GM12878 (cell line): Measurements from ENCODE around the gene HNRNPLL. TPM values are rescaled to one million over a fixed set of nuclear protein-coding genes. Genes with fewer than 3 reads are reported as not detected.

Experiments used
- ATAC-seq: fragments of 200-7000 bp; cut with Tn5 transposase; 3 replicates; pipeline ENCODE4 v1.9.1; 2020; ENCODE audit warnings: mild to moderate bottlenecking, moderate library complexity
- BruUV-seq: library from RNA; stranded (reverse); fragments of 400-500 nt; replicated peaks from 2 replicates; lab custom pipeline; 2021; lab: Mats Ljungman, UMichigan
- CTCF ChIA-PET: fragments of 300-600 bp; sonication (Branson Sonifier 250); formaldehyde crosslinking; extraction: SDS; loops from one replicate; lab custom pipeline; 2021; ENCODE audit warnings: inconsistent platforms; lab: Yijun Ruan, JAX
- POLR2A ChIA-PET: fragments of 350-600 bp; formaldehyde crosslinking; extraction: SDS; loops from one replicate; lab custom pipeline; 2021; ENCODE audit warnings: inconsistent platforms; lab: Charles Lee
- RAD21 ChIA-PET: fragments of 300-600 bp; sonication (Branson Sonifier 250); formaldehyde crosslinking; loops from one replicate; lab custom pipeline; 2023; ENCODE audit warnings: antibody characterized with exemption; ENCODE audit not compliant: unreplicated experiment; lab: Charles Lee
- SMC1A ChIA-PET: fragments of 300-600 bp; sonication (Branson Sonifier 250); formaldehyde crosslinking; loops from one replicate; lab custom pipeline; 2023; ENCODE audit not compliant: unreplicated experiment, uncharacterized antibody; lab: Charles Lee
- DNase-seq: peaks from one replicate; pipeline ENCODE4 v3.0.0-alpha.2; 2011; ENCODE audit warnings: low read depth, low spot score
- FAIRE-seq: peaks from 3 replicates; lab custom pipeline; 2011; peaks lifted over from hg19 to GRCh38; lab: Jason Lieb, UNC
- H2AFZ ChIP-seq: 2 replicates; pipeline ENCODE4 v1.6.0; 2011; ENCODE audit warnings: low read depth, low read length, control low read depth; ENCODE audit not compliant: control insufficient read depth
- H3K27ac ChIP-seq: 2 replicates; pipeline ENCODE4 v1.5.1; 2011; ENCODE audit warnings: control low read depth; ENCODE audit not compliant: control insufficient read depth, insufficient read depth
- H3K27me3 ChIP-seq, 2 experiments: replicated peaks in 1 of 2; 2 replicates each; pipeline versions ENCODE4 v1.6.0 to v1.6.1; 2011; ENCODE audit warnings: low read length in 1 of 2; ENCODE audit not compliant: control insufficient read depth in 2 of 2, insufficient read depth in 2 of 2
- H3K36me3 ChIP-seq, 2 experiments: 2 replicates each; pipeline ENCODE4 v1.5.1; 2011; ENCODE audit warnings: low read length in 1 of 2; ENCODE audit not compliant: control insufficient read depth in 2 of 2, insufficient read depth in 2 of 2
- H3K4me1 ChIP-seq: 2 replicates; pipeline ENCODE4 v1.6.1; 2011; ENCODE audit warnings: mild to moderate bottlenecking, low read length, moderate library complexity, mixed read lengths; ENCODE audit not compliant: control insufficient read depth, insufficient read depth
- H3K4me2 ChIP-seq: 2 replicates; pipeline ENCODE4 v1.6.0; 2011; ENCODE audit warnings: control low read depth; ENCODE audit not compliant: control insufficient read depth, insufficient read depth
- H3K4me3 ChIP-seq: fragments of 200-600 bp; sonication (generic); 2 replicates; pipeline ENCODE4 v1.5.1; 2016
- H3K79me2 ChIP-seq: 2 replicates; pipeline ENCODE4 v1.6.0; 2011; ENCODE audit warnings: low read length; ENCODE audit not compliant: control insufficient read depth, insufficient read depth
- H3K9ac ChIP-seq: 2 replicates; pipeline ENCODE4 v1.8.0; 2011; ENCODE audit warnings: low read length, control low read depth, mixed read lengths; ENCODE audit not compliant: control insufficient read depth, insufficient read depth
- H3K9me3 ChIP-seq: replicated peaks from 3 replicates; pipeline ENCODE4 v1.5.1; 2011; ENCODE audit warnings: mild to moderate bottlenecking, low read length; ENCODE audit not compliant: control insufficient read depth, insufficient read depth
- H4K20me1 ChIP-seq: 2 replicates; pipeline ENCODE4 v1.6.0; 2011; ENCODE audit not compliant: control insufficient read depth, insufficient read depth
- BMI1 ChIP-seq: fragments of 450-650 bp; IDR thresholded peaks from 2 replicates; pipeline ENCODE4 v1.6.1; 2016; ENCODE audit warnings: mild to moderate bottlenecking, moderate library complexity, borderline replicate concordance
- CBX3 ChIP-seq: fragments of 200-600 bp; sonication (generic); IDR thresholded peaks from 2 replicates; pipeline ENCODE4 v1.6.1; 2016; ENCODE audit warnings: low read depth, borderline replicate concordance
- CBX5 ChIP-seq: sonication (generic); IDR thresholded peaks from 2 replicates; pipeline ENCODE4 v1.6.1; 2016; ENCODE audit warnings: low read depth, moderate library complexity, mild to moderate bottlenecking, inconsistent platforms
- CREM ChIP-seq: IDR thresholded peaks from 2 replicates; pipeline ENCODE4 v1.6.1; 2014; ENCODE audit warnings: antibody characterized with exemption, low read depth
- KDM1A ChIP-seq: fragments of 200-600 bp; sonication (generic); IDR thresholded peaks from 2 replicates; pipeline ENCODE4 v1.6.1; 2016; ENCODE audit warnings: borderline replicate concordance
- SMAD5 ChIP-seq: IDR thresholded peaks from 2 replicates; pipeline ENCODE4 v1.6.1; 2016; ENCODE audit warnings: antibody characterized with exemption, low read depth
- SUZ12 ChIP-seq: fragments of 200-600 bp; sonication (generic); IDR thresholded peaks from one replicate; pipeline ENCODE4 v1.6.1; 2018; ENCODE audit warnings: antibody characterized with exemption, mild to moderate bottlenecking; ENCODE audit not compliant: unreplicated experiment
- YY1 ChIP-seq: IDR thresholded peaks from 2 replicates; pipeline ENCODE4 v1.6.1; 2011; ENCODE audit warnings: low read depth, mild to moderate bottlenecking, low read length
- whole genome bisulfite sequencing: methylation state at CpG from one replicate; pipeline ENCODE4 v1.1.6; 2016; ENCODE audit warnings: low lambda C conversion rate; ENCODE audit not compliant: insufficient replicate concordance, insufficient coverage; ENCODE audit errors: missing lambda C conversion rate; 5-methylcytosine and 5-hydroxymethylcytosine counted together
- in situ Hi-C: fragments of 300-500 bp; cut with MboI; formaldehyde crosslinking; loops from 9 replicates; pipeline ENCODE4 v1.14.3; 2018; ENCODE audit warnings: mixed read lengths
- intact Hi-C: fragments of 100-400 bp; cut with micrococcal nuclease; formaldehyde crosslinking; loops from one replicate; pipeline ENCODE4 v1.14.2; 2022; ENCODE audit not compliant: unreplicated experiment
- polyA plus RNA-seq, 11 experiments: library from polyadenylated mRNA; depleted of rRNA in 4 of 11; unstranded in 6 of 11; stranded (reverse) in 5 of 11; fragments of >200 nt; fragmentation: Nextera tagmentation in 4 of 11; fragmentation: Illumina TruSeq in 1 of 11; extraction: Ambion mirVana in 4 of 11; extraction: Trizol in 1 of 11; gene quantifications; 1 replicate in 1 of 11; 2 replicates in 10 of 11; pipeline versions ENCODE4 v1.2.1 to v1.2.3, GENCODE V29; 2011 to 2016; ENCODE audit warnings: inconsistent platforms in 2 of 11, missing spikeins in 2 of 11, low read depth in 1 of 11
- total RNA-seq, 4 experiments: library from RNA; depleted of rRNA in 3 of 4; stranded (reverse); fragments of >200 nt in 3 of 4; fragmentation: Illumina TruSeq in 1 of 4; extraction: Trizol in 1 of 4; gene quantifications; 2 replicates each; pipeline versions ENCODE4 v1.2.1 to v1.2.3, GENCODE V29; 2013 to 2021
- TF ChIP-seq, protein P1 (sequence below): fragments of 450-650 bp; IDR thresholded peaks from 2 replicates; pipeline ENCODE4 v1.6.1; 2014; ENCODE audit warnings: mild to moderate bottlenecking
- TF ChIP-seq, protein P2 (sequence below): IDR thresholded peaks from 2 replicates; pipeline ENCODE4 v1.6.1; 2011; ENCODE audit warnings: low read depth, mild to moderate bottlenecking, low read length, moderate library complexity, borderline replicate concordance; ENCODE audit errors: extremely low read depth
- TF ChIP-seq, protein P3 (sequence below): fragments of 450-650 bp; IDR thresholded peaks from 2 replicates; pipeline ENCODE4 v1.6.1; 2018; ENCODE audit warnings: mild to moderate bottlenecking, low read depth, moderate library complexity; ENCODE audit not compliant: partially characterized antibody
- TF ChIP-seq, protein P4 (sequence below): fragments of 150-350 bp; IDR thresholded peaks from 2 replicates; pipeline ENCODE4 v1.6.1; 2014; ENCODE audit warnings: mild to moderate bottlenecking, low read depth, low read length
- TF ChIP-seq, protein P5 (sequence below): fragments of 450-650 bp; conservative IDR thresholded peaks from 2 replicates; pipeline ENCODE4 v1.6.1; 2017; ENCODE audit warnings: mild to moderate bottlenecking, moderate library complexity
- TF ChIP-seq, protein P6 (sequence below): IDR thresholded peaks from 2 replicates; pipeline ENCODE4 v1.6.1; 2011; ENCODE audit warnings: low read depth, low read length, improper control_type of control experiment, borderline replicate concordance

Gene HNRNPLL
- total and polyA plus RNA-seq, 10 of the 15 experiments (the other 5 are each of a cell fraction or from before 2014, with no cell fraction given) = 0.98 to 27.1 (median 2.9) TPM

DNA sequence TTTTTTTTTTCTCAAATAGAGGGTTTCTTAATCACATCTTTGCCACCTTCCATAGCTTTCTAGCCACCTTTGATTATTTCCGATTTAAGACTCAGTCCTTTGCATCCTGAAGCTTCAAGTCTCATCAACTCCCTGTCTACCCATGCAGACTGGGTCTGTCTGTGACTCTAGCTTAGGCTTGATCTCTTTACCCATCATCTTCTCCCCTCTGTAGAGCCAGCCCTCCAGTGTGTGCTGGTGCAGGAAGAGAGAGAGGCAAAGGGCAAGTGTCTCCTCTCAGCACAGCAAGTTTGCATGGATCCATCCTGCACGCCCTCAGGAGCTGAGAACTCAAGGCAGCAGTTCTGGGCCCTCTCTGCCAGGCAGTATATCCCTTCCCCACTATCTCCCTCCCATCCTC, 70.4 kb downstream of the HNRNPLL start (continued):
- TF ChIP-seq, protein P1, sequence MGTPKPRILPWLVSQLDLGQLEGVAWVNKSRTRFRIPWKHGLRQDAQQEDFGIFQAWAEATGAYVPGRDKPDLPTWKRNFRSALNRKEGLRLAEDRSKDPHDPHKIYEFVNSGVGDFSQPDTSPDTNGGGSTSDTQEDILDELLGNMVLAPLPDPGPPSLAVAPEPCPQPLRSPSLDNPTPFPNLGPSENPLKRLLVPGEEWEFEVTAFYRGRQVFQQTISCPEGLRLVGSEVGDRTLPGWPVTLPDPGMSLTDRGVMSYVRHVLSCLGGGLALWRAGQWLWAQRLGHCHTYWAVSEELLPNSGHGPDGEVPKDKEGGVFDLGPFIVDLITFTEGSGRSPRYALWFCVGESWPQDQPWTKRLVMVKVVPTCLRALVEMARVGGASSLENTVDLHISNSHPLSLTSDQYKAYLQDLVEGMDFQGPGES = no peak
- no peak for TF ChIP-seq CREM
- TF ChIP-seq, protein P2, sequence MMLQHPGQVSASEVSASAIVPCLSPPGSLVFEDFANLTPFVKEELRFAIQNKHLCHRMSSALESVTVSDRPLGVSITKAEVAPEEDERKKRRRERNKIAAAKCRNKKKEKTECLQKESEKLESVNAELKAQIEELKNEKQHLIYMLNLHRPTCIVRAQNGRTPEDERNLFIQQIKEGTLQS = no peak
- TF ChIP-seq YY1 = no peak

DNA sequence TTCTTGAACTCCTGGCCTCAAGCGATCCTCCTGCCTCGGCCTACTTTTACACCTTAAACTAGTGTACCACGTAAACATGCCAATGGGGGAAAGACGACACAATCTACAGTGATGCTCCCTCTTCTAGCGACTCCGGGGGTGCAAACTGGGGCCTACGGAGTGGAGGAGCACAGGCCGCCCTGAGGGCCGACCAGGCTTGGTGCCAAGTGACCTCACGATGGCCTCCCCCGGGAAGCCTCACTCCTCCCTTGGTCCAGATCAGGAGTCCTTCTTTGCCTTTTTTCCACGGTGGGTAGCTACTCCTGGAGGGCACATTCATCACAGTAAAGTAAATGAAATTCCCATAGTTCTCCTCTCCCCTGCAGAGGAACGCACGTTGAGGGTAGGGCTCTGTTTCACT, 73.5 kb downstream of the HNRNPLL start:
- in situ Hi-C loops = no loop called here
- CTCF ChIA-PET = no interaction called here
- Histone ChIP-seq H3K27ac (no peak overlapping the region), H3K4me3 (no peak overlapping the region), H3K79me2 (no peaks in the 10 kb centered on the region), H3K9me3 (no peaks in the 10 kb centered on the region), H2AFZ (no peak overlapping the region), H3K4me1 (peaks cover 18% of the 10 kb centered on the region), H3K27me3 (0 out of 4 replicates have a peak, but pooled peaks cover 0 to 2% of the 10 kb centered on the region in 2 experiments), H3K4me2 (no peak overlapping the region), H3K36me3 (no peaks in the 10 kb centered on the region), H4K20me1 (no peaks in the 10 kb centered on the region), H3K9ac (no peak overlapping the region)
- RAD21 ChIA-PET = no interaction called here
- SMC1A ChIA-PET = no interaction called here
- intact Hi-C loops = no loop called here
- DNase-seq (no peak), ATAC-seq (no peak), FAIRE-seq (no peak)
- POLR2A ChIA-PET = interaction anchor here (0.6 kb wide), 1 partner anchor 19 kb away, joined by 4 read pairs; no protein-coding TSS in a partner anchor
- WGBS = 86% methylated on average over 14 of the region's 14 CpGs
- no TSS peak for BruUV-seq
- TF ChIP-seq KDM1A (no peak), CBX5 (no peak), CBX3 (no peak), SMAD5 (no peak), SUZ12 (no peak), BMI1 (no peak)
- TF ChIP-seq, protein P3, sequence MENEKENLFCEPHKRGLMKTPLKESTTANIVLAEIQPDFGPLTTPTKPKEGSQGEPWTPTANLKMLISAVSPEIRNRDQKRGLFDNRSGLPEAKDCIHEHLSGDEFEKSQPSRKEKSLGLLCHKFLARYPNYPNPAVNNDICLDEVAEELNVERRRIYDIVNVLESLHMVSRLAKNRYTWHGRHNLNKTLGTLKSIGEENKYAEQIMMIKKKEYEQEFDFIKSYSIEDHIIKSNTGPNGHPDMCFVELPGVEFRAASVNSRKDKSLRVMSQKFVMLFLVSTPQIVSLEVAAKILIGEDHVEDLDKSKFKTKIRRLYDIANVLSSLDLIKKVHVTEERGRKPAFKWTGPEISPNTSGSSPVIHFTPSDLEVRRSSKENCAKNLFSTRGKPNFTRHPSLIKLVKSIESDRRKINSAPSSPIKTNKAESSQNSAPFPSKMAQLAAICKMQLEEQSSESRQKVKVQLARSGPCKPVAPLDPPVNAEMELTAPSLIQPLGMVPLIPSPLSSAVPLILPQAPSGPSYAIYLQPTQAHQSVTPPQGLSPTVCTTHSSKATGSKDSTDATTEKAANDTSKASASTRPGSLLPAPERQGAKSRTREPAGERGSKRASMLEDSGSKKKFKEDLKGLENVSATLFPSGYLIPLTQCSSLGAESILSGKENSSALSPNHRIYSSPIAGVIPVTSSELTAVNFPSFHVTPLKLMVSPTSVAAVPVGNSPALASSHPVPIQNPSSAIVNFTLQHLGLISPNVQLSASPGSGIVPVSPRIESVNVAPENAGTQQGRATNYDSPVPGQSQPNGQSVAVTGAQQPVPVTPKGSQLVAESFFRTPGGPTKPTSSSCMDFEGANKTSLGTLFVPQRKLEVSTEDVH = no peak
- TF ChIP-seq, protein P4, sequence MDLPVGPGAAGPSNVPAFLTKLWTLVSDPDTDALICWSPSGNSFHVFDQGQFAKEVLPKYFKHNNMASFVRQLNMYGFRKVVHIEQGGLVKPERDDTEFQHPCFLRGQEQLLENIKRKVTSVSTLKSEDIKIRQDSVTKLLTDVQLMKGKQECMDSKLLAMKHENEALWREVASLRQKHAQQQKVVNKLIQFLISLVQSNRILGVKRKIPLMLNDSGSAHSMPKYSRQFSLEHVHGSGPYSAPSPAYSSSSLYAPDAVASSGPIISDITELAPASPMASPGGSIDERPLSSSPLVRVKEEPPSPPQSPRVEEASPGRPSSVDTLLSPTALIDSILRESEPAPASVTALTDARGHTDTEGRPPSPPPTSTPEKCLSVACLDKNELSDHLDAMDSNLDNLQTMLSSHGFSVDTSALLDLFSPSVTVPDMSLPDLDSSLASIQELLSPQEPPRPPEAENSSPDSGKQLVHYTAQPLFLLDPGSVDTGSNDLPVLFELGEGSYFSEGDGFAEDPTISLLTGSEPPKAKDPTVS = no peak
- TF ChIP-seq, protein P5, sequence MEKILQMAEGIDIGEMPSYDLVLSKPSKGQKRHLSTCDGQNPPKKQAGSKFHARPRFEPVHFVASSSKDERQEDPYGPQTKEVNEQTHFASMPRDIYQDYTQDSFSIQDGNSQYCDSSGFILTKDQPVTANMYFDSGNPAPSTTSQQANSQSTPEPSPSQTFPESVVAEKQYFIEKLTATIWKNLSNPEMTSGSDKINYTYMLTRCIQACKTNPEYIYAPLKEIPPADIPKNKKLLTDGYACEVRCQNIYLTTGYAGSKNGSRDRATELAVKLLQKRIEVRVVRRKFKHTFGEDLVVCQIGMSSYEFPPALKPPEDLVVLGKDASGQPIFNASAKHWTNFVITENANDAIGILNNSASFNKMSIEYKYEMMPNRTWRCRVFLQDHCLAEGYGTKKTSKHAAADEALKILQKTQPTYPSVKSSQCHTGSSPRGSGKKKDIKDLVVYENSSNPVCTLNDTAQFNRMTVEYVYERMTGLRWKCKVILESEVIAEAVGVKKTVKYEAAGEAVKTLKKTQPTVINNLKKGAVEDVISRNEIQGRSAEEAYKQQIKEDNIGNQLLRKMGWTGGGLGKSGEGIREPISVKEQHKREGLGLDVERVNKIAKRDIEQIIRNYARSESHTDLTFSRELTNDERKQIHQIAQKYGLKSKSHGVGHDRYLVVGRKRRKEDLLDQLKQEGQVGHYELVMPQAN = no peak
- TF ChIP-seq, protein P6, sequence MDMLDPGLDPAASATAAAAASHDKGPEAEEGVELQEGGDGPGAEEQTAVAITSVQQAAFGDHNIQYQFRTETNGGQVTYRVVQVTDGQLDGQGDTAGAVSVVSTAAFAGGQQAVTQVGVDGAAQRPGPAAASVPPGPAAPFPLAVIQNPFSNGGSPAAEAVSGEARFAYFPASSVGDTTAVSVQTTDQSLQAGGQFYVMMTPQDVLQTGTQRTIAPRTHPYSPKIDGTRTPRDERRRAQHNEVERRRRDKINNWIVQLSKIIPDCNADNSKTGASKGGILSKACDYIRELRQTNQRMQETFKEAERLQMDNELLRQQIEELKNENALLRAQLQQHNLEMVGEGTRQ = no peak
